Keratinocyte (primary cell): ENCODE data around the gene ANXA3. TPM values are rescaled to one million over a fixed set of nuclear protein-coding genes. Genes with fewer than 3 reads are reported as not detected.

Experiments used
- DNase-seq: peaks from one replicate; pipeline ENCODE4 v3.0.0-alpha.2; 2011; ENCODE audit warnings: low read depth, missing footprints, low spot score
- FAIRE-seq: peaks from 2 replicates; lab custom pipeline; 2011; peaks lifted over from hg19 to GRCh38; lab: Jason Lieb, UNC
- H2AFZ ChIP-seq: 2 replicates; pipeline ENCODE4 v1.6.0; 2012; ENCODE audit warnings: low read length, control low read depth, inconsistent platforms; ENCODE audit not compliant: control insufficient read depth
- H3K27ac ChIP-seq: 2 replicates; pipeline ENCODE4 v1.5.1; 2011; ENCODE audit warnings: low read length; ENCODE audit not compliant: control insufficient read depth, insufficient read depth
- H3K27me3 ChIP-seq: 3 replicates; pipeline ENCODE4 v1.6.0; 2011; ENCODE audit warnings: low read length; ENCODE audit not compliant: control insufficient read depth, insufficient read depth; ENCODE audit errors: extremely low read depth
- H3K36me3 ChIP-seq, 2 experiments: 2 replicates in 1 of 2; 3 replicates in 1 of 2; pipeline ENCODE4 v1.5.1; 2011; ENCODE audit warnings: low read length in 2 of 2, mild to moderate bottlenecking in 1 of 2; ENCODE audit not compliant: control insufficient read depth in 2 of 2, insufficient read depth in 2 of 2; ENCODE audit errors: extremely low read depth in 1 of 2
- H3K4me1 ChIP-seq: 3 replicates; pipeline ENCODE4 v1.5.1; 2011; ENCODE audit warnings: low read length; ENCODE audit not compliant: control insufficient read depth, insufficient read depth; ENCODE audit errors: extremely low read depth
- H3K4me2 ChIP-seq: 3 replicates; pipeline ENCODE4 v1.6.0; 2011; ENCODE audit warnings: low read depth, low read length; ENCODE audit not compliant: control insufficient read depth, insufficient read depth; ENCODE audit errors: extremely low read depth
- H3K4me3 ChIP-seq, 3 experiments: fragments of 200-600 bp in 1 of 3; sonication (generic) in 1 of 3; 2 replicates in 2 of 3; 3 replicates in 1 of 3; pipeline ENCODE4 v1.5.1; 2011 to 2016; ENCODE audit warnings: low read length in 3 of 3, mild to moderate bottlenecking in 3 of 3, control low read depth in 2 of 3, inconsistent platforms in 1 of 3, low read depth in 1 of 3, mixed read lengths in 1 of 3, mixed run types in 1 of 3, moderate library complexity in 1 of 3; ENCODE audit not compliant: control insufficient read depth in 2 of 3, insufficient read depth in 2 of 3; ENCODE audit errors: extremely low read depth in 1 of 3
- H3K79me2 ChIP-seq: 2 replicates; pipeline ENCODE4 v1.6.0; 2012; ENCODE audit warnings: low read length; ENCODE audit not compliant: control insufficient read depth, insufficient read depth
- H3K9ac ChIP-seq: 3 replicates; pipeline ENCODE4 v1.6.0; 2011; ENCODE audit warnings: low read length; ENCODE audit not compliant: control insufficient read depth, insufficient read depth; ENCODE audit errors: extremely low read depth
- H3K9me1 ChIP-seq: 3 replicates; pipeline ENCODE4 v1.6.0; 2011; ENCODE audit warnings: low read length; ENCODE audit not compliant: control insufficient read depth, insufficient read depth; ENCODE audit errors: extremely low read depth
- H3K9me3 ChIP-seq: 2 replicates; pipeline ENCODE4 v1.5.1; 2012; ENCODE audit warnings: low read depth, low read length; ENCODE audit not compliant: control insufficient read depth
- H4K20me1 ChIP-seq: 3 replicates; pipeline ENCODE4 v1.6.0; 2011; ENCODE audit warnings: low read length; ENCODE audit not compliant: control insufficient read depth, insufficient read depth; ENCODE audit errors: extremely low read depth
- EZH2 ChIP-seq: IDR thresholded peaks from one replicate; pipeline ENCODE4 v1.6.1; 2012; ENCODE audit warnings: inconsistent platforms, mild to moderate bottlenecking, low read length, moderate library complexity
- dilution Hi-C: fragments of 300-500 bp; cut with MboI; formaldehyde crosslinking; loops from one replicate; pipeline ENCODE4 v1.7.0; 2020; ENCODE audit warnings: low sequenced_read_pairs; ENCODE audit not compliant: extremely low pct_ligation_motif_present
- polyA plus RNA-seq, 5 experiments: library from polyadenylated mRNA; depleted of rRNA in 3 of 5; stranded (reverse) in 3 of 5; stranded (forward) in 1 of 5; unstranded in 1 of 5; fragments of >200 nt; gene quantifications; 1 replicate in 1 of 5; 2 replicates in 3 of 5; 3 replicates in 1 of 5; pipeline versions ENCODE4 v1.2.1 to v1.2.3, GENCODE V29; 2011 to 2012; ENCODE audit warnings: missing spikeins in 2 of 5, low read depth in 1 of 5, low replicate concordance in 1 of 5
- TF ChIP-seq, protein P1 (sequence below), 3 experiments: IDR thresholded peaks in 1 of 3; conservative IDR thresholded peaks in 1 of 3; optimal IDR thresholded peaks in 1 of 3; 2 replicates in 2 of 3; 3 replicates in 1 of 3; pipeline versions ENCODE3 to v1.5.1; 2011; ENCODE audit warnings: low read length in 3 of 3, mild to moderate bottlenecking in 3 of 3, moderate library complexity in 2 of 3, control low read depth in 1 of 3, inconsistent platforms in 1 of 3; ENCODE audit not compliant: insufficient read depth in 2 of 3; ENCODE audit errors: extremely low read depth in 1 of 3

The ANXA3 gene
- polyA plus RNA-seq, 1 donor (not counting 4 experiments of a cell fraction or from before 2014, with no cell fraction given), result 463 TPM

DNA sequence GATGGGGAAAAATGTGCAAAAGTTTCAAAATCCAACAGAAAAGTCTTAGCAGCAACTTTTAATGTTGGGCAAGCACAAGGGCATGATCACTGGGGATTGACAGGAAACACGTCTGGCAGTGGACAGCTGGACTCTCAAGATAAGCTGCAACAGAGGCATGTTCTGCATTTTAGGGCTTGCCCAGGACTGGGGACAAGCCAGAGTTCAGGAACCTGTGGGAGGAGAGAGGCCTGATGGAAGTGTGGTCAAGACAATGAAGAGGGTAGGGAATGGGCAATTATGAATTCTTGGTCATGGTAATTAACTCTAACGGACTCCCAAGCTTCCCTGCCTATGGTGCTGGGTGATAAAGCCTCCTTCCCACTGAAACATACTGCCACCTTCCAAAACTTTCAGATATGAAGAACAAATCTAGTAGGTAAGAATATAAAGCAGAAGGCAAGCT lies 48.4 kb downstream of the ANXA3 start:
- H3K4me2 ChIP-seq, result no peak overlapping the region
- H3K79me2 ChIP-seq, result no peaks in the 10 kb centered on the region
- H3K27ac ChIP-seq, result no peak overlapping the region
- peaks cover 46 to 50% of the 10 kb centered on the region in 2 experiments for H3K36me3 ChIP-seq
- no peaks in the 10 kb centered on the region for H3K9me3 ChIP-seq
- no peak overlapping the region for H3K4me3 ChIP-seq
- FAIRE-seq (peak; percentile 5), DNase-seq (no peak)
- no peak overlapping the region for H3K9ac ChIP-seq
- no peaks in the 10 kb centered on the region for H3K27me3 ChIP-seq
- TF ChIP-seq, protein P1, sequence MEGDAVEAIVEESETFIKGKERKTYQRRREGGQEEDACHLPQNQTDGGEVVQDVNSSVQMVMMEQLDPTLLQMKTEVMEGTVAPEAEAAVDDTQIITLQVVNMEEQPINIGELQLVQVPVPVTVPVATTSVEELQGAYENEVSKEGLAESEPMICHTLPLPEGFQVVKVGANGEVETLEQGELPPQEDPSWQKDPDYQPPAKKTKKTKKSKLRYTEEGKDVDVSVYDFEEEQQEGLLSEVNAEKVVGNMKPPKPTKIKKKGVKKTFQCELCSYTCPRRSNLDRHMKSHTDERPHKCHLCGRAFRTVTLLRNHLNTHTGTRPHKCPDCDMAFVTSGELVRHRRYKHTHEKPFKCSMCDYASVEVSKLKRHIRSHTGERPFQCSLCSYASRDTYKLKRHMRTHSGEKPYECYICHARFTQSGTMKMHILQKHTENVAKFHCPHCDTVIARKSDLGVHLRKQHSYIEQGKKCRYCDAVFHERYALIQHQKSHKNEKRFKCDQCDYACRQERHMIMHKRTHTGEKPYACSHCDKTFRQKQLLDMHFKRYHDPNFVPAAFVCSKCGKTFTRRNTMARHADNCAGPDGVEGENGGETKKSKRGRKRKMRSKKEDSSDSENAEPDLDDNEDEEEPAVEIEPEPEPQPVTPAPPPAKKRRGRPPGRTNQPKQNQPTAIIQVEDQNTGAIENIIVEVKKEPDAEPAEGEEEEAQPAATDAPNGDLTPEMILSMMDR (optimal IDR thresholded peaks at IDR 0.05 in 1 of 3, IDR thresholded peaks at IDR 0.05 in 1 of 3, conservative IDR thresholded peaks at IDR 0.05 in 1 of 3; ENCODE audit: extremely low read depth in 1 of 3, insufficient read depth in 2 of 3, low read length in 3 of 3), result no peak
- TF ChIP-seq EZH2, result no peak
- H3K9me1 ChIP-seq, result peaks cover 2% of the 10 kb centered on the region
- H4K20me1 ChIP-seq, result peaks cover 2% of the 10 kb centered on the region
- no peak overlapping the region for H2AFZ ChIP-seq
- dilution Hi-C loops, result loop anchor here (25.0 kb wide), 1 partner anchor 262 kb away; no protein-coding TSS in a partner anchor
- no peaks in the 10 kb centered on the region for H3K4me1 ChIP-seq

DNA sequence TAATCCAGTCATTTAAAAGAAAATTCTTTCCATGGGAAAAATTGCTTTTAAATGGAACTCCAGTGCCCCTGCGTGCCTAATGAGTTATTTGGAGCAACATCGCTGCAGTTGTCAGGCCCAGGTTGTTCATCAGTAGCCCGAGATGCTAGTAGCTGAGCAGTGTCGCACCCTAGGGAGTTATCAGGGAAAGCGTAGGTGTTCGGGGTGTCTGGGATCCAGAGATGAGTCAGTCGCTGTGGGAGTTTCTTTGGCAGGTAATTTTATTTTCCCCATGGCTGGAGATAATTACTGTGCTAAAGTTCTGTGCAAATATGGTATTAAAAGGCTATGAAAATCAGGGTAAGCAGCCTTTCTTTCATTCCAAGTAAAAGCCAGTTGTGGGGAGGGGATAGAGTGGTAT lies 49.4 kb downstream of the ANXA3 start:
- H4K20me1 ChIP-seq, result peaks cover 2% of the 10 kb centered on the region
- no peaks in the 10 kb centered on the region for H3K4me1 ChIP-seq
- no peak overlapping the region for H3K4me2 ChIP-seq
- DNase-seq (no peak), FAIRE-seq (no peak)
- no peaks in the 10 kb centered on the region for H3K79me2 ChIP-seq
- no peaks in the 10 kb centered on the region for H3K27me3 ChIP-seq
- H3K9ac ChIP-seq, result no peak overlapping the region
- no peak overlapping the region for H3K4me3 ChIP-seq
- no peak for TF ChIP-seq EZH2
- TF ChIP-seq, protein P1 (optimal IDR thresholded peaks at IDR 0.05 in 1 of 3, IDR thresholded peaks at IDR 0.05 in 1 of 3, conservative IDR thresholded peaks at IDR 0.05 in 1 of 3; ENCODE audit: extremely low read depth in 1 of 3, insufficient read depth in 2 of 3, low read length in 3 of 3), result no peak
- no peak overlapping the region for H2AFZ ChIP-seq
- peaks cover 41 to 52% of the 10 kb centered on the region in 2 experiments for H3K36me3 ChIP-seq
- H3K9me3 ChIP-seq, result no peaks in the 10 kb centered on the region
- H3K9me1 ChIP-seq, result peaks cover 2% of the 10 kb centered on the region
- no peak overlapping the region for H3K27ac ChIP-seq
- dilution Hi-C loops, result loop anchor here (25.0 kb wide), 1 partner anchor 261 kb away; no protein-coding TSS in a partner anchor
